Activated CD4-positive, alpha-beta T cell treated with anti-CD3 and anti-CD28 coated beads for 4 hours (primary cell): ENCODE results near the gene RSPO4.
"Not testable (repeated sequence)": the region's sequence is repeated elsewhere in the genome, so short reads cannot be mapped to it uniquely, and the experiment has no call there.

Experiments used
- DNase-seq, 2 donors: peaks; one replicate each; pipeline ENCODE4 v3.0.0-alpha.2; 2020

The RSPO4 gene

DNA sequence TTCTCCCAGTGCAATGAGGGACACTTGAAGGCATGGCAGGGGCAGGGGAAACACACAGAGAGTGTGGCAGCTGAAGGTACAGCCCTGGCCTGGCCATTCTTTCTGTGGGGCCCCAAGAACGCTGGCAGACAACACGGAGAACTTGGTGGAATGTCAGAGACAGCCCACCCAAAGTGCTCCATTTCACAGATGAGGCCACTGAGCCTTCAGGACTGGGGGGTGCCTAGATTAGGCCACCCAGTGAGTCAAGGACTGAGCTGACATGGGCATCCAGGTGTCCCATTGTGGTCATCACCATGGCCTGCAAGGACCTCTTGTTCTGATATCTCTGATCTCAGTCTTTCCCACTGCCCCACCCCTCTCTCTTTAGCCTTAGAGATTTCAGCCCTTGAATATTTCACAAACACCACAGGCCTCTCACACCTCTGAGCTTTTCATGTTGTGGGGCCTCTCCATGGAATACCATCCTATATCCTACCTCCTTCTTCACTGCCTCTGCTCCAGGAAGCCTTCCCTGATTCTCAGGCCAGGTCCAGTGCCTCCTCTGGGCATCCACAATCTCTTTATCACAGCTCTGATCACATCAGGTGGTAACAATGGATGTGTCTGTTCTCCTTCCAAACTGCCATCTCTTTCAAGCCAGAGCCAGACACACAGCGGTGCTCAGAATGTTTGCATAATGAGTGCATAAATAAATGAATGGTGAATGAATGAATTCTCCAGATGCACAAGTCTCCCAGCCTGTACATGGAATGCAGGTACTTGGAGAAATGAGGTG, 2.0 kb upstream of the RSPO4 start:
- no peak for DNase-seq

- no peak for DNase-seq
Measured at GRCh38 chr20:1002682-1003561, 811 bp upstream of the RSPO4 start.

DNA sequence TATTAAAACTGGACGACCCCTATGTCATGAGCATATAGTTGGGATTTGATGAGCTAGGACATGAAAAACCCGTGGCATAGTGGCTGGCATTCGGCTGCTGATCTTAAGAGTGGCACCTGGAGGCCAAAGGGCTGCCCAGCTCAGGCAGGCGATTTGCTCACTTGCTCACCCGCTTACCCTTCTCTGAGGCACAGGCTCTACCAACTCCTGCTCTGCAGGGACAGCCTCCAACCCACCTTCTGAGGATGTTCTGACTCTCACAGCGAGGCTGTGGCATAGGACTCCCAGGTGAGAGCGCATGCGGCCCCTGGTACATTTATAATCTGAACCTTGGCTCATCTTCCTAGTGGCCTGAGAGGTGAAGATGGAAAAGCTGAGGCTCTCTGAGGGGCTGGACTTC, 995 bp downstream of the RSPO4 start:
- no peak for DNase-seq

DNA sequence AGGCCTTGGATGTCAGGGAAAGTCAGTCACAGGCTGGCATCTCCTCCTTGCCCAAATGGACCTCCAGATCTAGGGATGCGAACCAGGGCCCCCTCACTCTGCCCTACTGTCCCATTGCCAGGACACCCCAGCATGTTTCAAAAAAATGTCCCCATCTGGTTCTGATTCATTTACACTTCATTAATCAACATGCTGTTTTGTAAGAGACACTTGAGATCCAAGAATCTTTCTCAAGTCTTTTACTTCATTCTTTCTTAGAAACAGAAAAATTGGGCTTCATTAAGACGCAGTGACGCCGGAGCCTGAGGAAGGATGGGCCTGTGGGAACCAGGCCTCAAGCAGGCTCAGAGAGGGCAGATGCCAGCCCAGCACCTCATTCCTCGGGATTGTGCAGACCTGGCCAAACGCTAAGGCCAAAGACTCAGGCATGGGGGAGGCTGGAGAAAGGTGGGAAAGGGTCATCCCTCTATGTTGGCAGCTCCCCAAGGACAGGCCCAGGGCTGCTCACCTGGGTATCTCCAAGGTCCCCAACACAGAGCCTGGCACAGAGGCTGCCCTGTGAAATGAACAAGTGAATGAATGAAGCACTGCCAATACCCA, 3.8 kb downstream of the RSPO4 start:
- DNase-seq, result no peak

- DNase-seq, result no peak
Measured at GRCh38 chr20:997486-997885, 4.6 kb downstream of the RSPO4 start.

- DNase-seq, result no peak
Measured at GRCh38 chr20:997016-997415, 5.1 kb downstream of the RSPO4 start.

DNA sequence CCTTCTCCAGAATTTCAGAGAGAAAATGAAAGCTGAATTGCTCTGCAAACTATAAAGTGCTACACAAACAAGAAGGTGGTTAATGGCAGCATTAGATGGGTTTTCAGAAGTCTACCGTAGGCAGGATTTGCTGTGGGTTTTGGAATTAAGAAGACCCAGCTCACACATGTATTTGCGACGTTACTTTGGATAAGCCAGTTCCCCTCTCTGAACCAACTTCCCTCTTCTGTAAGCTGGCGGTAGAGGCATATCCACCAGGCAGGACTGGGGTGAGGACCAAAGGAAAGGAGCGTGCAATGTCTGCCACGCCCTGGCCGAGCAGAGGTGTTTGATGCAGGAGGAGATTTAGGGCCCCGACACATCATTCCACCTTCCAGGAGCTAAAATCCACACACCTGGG, 6.9 kb downstream of the RSPO4 start:
- no peak for DNase-seq

- no peak for DNase-seq
Measured at GRCh38 chr20:992801-993535, 9.1 kb downstream of the RSPO4 start.

- no peak for DNase-seq
Measured at GRCh38 chr20:991850-992249, 10.3 kb downstream of the RSPO4 start.

DNA sequence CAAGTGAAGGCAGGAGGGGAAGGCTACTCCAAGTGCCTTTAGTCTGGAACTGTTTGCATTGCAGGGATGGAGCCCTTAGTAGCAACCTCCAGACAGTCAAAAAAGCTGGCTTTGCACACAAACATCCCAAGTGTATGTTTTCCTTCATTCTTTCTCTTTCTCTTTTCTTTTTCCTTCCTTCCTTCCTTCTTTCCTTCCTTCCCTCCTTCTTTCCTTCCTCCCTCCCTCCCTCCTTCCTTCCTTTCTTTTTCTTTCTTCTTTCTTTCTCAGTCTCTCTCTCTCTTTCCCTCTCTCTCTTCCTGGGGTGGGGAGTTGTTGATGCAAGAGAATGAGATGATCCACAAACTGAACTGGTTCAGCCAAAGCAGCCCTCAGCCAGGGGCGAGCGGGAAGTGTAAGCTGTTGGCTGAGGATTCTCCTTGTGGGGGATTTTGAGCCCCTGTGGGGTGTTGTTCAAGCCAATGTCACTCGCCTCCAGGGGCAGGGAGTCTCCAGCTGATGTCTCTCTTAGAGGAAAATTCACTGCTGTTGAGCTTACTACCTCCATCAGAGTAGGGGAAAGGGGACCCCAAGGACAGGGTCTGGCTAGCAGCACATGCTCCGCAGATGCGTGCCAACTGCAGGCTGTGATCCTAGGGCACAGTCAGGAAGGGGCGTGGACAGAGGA, 11.7 kb downstream of the RSPO4 start:
- DNase-seq, result no peak

GRCh38 chr20:988272-988671, 13.8 kb downstream of the RSPO4 start:
- no peak for DNase-seq

DNA sequence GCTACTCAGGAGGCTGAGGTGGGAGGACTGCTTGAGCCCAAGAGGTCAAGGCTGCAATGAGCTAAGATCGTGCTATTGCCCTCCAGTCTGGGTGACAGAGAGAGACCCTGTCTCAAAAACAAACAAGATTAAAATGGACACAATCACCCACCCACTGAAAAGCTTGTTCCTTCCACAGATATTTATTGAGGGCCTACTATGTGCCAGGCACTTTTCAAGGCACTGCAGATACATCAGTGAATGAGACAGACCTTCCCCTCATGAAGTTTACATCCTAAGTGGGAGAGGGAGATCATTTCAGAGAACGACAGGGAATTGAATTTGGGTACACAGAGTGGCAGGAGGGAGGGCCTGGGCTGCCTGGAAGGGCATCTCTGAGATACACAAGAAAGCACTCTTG, 14.4 kb downstream of the RSPO4 start:
- DNase-seq, result no peak

GRCh38 chr20:986733-987355, 15.3 kb downstream of the RSPO4 start:
- no peak for DNase-seq

DNA sequence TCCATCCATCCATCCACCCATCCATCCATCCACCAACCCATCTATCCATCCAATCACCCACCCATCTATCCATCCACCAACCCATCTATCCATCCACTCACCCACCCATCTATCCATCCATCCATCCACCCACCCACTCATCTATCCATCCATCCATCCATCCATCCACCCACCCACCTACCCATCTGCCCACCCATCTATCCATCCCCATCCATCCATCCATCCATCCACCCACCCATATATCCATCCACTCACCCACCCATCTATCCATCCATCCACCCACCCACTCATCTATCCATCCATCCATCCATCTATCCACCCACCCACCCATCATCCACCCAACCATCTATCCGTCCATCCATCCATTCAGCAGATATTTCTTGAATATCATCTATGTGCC, 17.1 kb downstream of the RSPO4 start:
- not testable (repeated sequence) for DNase-seq

DNA sequence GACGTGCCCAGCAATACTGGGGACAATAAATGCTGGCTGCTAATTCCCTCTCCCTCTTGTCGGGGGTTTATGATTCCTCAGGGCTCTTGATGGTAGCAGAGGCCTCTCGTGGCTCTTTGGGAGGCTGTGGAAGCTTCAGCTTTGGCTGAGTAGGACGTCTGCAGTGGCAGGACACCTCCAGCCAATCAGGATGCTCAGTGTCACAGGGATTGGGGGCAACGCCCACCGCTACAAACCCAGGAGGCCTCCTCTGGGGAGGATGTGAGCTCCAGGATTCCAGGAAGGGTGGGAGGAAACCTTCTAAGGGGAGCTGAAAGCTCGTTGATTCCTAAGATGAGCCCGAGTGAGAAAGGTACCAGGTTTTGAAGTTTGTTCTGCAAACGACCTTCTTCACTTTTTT, 19.4 kb downstream of the RSPO4 start:
- no peak for DNase-seq

DNA sequence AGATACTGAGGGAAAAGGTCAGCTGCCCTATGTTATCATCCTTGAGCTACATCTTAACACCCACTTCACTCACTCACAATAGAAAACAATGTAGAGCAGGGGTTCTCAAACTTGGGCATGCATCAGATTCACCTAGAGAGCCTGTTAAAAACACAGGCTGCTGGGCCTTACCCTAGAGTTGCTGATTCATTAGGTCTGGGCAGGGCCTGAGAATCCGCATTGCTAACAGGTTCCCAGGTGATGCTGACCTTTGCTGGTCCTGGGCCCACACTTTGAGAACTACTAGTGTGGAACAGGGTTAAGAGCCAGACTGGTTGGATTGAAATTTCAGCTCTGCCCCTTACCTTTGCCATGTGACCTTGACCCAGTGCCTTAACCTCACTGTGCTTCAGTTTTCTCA, 25.1 kb downstream of the RSPO4 start:
- DNase-seq, result no peak

- no peak for DNase-seq
Measured at GRCh38 chr20:976033-976432, 26.1 kb downstream of the RSPO4 start.

- DNase-seq, result no peak
Measured at GRCh38 chr20:973785-974194, 28.3 kb downstream of the RSPO4 start.

- DNase-seq, result no peak
Measured at GRCh38 chr20:972256-972655, 29.9 kb downstream of the RSPO4 start.

- no peak for DNase-seq
Measured at GRCh38 chr20:971346-971745, 30.8 kb downstream of the RSPO4 start.

- no peak for DNase-seq
Measured at GRCh38 chr20:969868-970267, 32.2 kb downstream of the RSPO4 start.
